K562 (cell line): ENCODE measurements around the gene MT1A. TPM values are rescaled to one million over a fixed set of nuclear protein-coding genes. Genes with fewer than 3 reads are reported as not detected.

Experiments used
- ATAC-seq: fragments of 200-7000 bp; cut with Tn5 transposase; 3 replicates; pipeline ENCODE4 v1.9.1; 2020; ENCODE audit warnings: moderate library complexity
- BruUV-seq: library from RNA; stranded (reverse); fragments of 400-500 nt; replicated peaks from 2 replicates; lab custom pipeline; 2021; lab: Mats Ljungman, UMichigan
- CTCF ChIA-PET: fragments of 300-600 bp; formaldehyde crosslinking; extraction: SDS; loops from one replicate; lab custom pipeline; 2021; ENCODE audit warnings: low intra/inter-chr PET ratio; lab: Yijun Ruan, JAX
- POLR2A ChIA-PET: fragments of 300-600, 350-650 bp; sonication (Branson Sonifier 250); formaldehyde crosslinking; extraction: SDS; loops from one replicate; lab custom pipeline; 2021; ENCODE audit warnings: antibody characterized with exemption, inconsistent platforms; lab: Yijun Ruan, JAX
- DNase-seq, 4 experiments: peaks; one replicate each; pipeline versions ENCODE4 v3.0.0 to v3.0.0-alpha.2; 2011 to 2018; ENCODE audit warnings: low spot score in 3 of 4, mixed read lengths in 3 of 4; ENCODE audit errors: extremely low read depth in 1 of 4
- FAIRE-seq: peaks from 2 replicates; lab custom pipeline; 2011; peaks lifted over from hg19 to GRCh38; lab: Jason Lieb, UNC
- H2AFZ ChIP-seq: 2 replicates; pipeline ENCODE4 v1.6.0; 2011; ENCODE audit warnings: low read depth, low read length, control low read depth, inconsistent platforms
- H3K27ac ChIP-seq: fragments of 200-600 bp; 3 replicates; pipeline ENCODE4 v1.8.0; 2011; ENCODE audit warnings: low read depth, mild to moderate bottlenecking, control low read depth, inconsistent platforms, low read length, moderate library complexity, mixed read lengths; ENCODE audit errors: extremely low read depth
- H3K27me3 ChIP-seq, 2 experiments: fragments of 300-600 bp in 1 of 2; 2 replicates in 1 of 2; 3 replicates in 1 of 2; pipeline versions ENCODE4 v1.6.0 to v1.8.0; 2011; ENCODE audit warnings: inconsistent platforms in 2 of 2, low read length in 2 of 2, mild to moderate bottlenecking in 1 of 2, mixed read lengths in 1 of 2, moderate library complexity in 1 of 2; ENCODE audit not compliant: control insufficient read depth in 2 of 2, insufficient read depth in 2 of 2
- H3K36me3 ChIP-seq: fragments of 300-600 bp; 3 replicates; pipeline ENCODE4 v1.8.0; 2011; ENCODE audit warnings: mild to moderate bottlenecking, low read length, inconsistent platforms; ENCODE audit not compliant: control insufficient read depth, insufficient read depth
- H3K4me1 ChIP-seq, 2 experiments: fragments of 200-600 bp in 1 of 2; replicated peaks in 1 of 2; 2 replicates in 1 of 2; 3 replicates in 1 of 2; pipeline versions ENCODE4 v1.5.1 to v1.8.0; 2011; ENCODE audit warnings: inconsistent platforms in 2 of 2, low read length in 2 of 2, mild to moderate bottlenecking in 1 of 2, mixed read lengths in 1 of 2, moderate library complexity in 1 of 2; ENCODE audit not compliant: control insufficient read depth in 2 of 2, insufficient read depth in 2 of 2
- H3K4me2 ChIP-seq: 2 replicates; pipeline ENCODE4 v1.6.1; 2011; ENCODE audit warnings: low read length, control low read depth, inconsistent platforms, mixed read lengths; ENCODE audit not compliant: insufficient read depth
- H3K4me3 ChIP-seq: fragments of 200-600 bp; sonication (generic), shearing (Covaris generic); 2 replicates; pipeline ENCODE4 v1.5.1; 2016; ENCODE audit warnings: control low read depth, inconsistent platforms
- H3K79me2 ChIP-seq: fragments of 200-600 bp; 3 replicates; pipeline ENCODE4 v1.8.0; 2011; ENCODE audit warnings: low read length, inconsistent platforms; ENCODE audit not compliant: control insufficient read depth, insufficient read depth
- H3K9ac ChIP-seq, 2 experiments: 2 replicates each; pipeline versions ENCODE4 v1.6.0 to v1.6.1; 2011; ENCODE audit warnings: low read depth in 2 of 2, low read length in 2 of 2, control low read depth in 1 of 2, inconsistent platforms in 1 of 2, mild to moderate bottlenecking in 1 of 2, mixed read lengths in 1 of 2; ENCODE audit not compliant: insufficient read depth in 1 of 2
- H3K9me1 ChIP-seq: one replicate; pipeline ENCODE4 v1.6.0; 2011; ENCODE audit warnings: inconsistent platforms, mild to moderate bottlenecking, low read length, moderate library complexity; ENCODE audit not compliant: control insufficient read depth, insufficient read depth
- H3K9me3 ChIP-seq: replicated peaks from 2 replicates; pipeline ENCODE4 v1.5.1; 2011; ENCODE audit warnings: low read depth, low read length, inconsistent platforms; ENCODE audit not compliant: control insufficient read depth, insufficient read depth
- H4K20me1 ChIP-seq: replicated peaks from 2 replicates; pipeline ENCODE4 v1.6.1; 2011; ENCODE audit warnings: low read length, inconsistent platforms, mixed read lengths; ENCODE audit not compliant: control insufficient read depth, insufficient read depth
- FOXJ2 ChIP-seq: fragments of 200-800 bp; sonication (Bioruptor generic); IDR thresholded peaks from 2 replicates; pipeline ENCODE4 v1.6.1; 2016; ENCODE audit warnings: missing genetic modification characterization, missing compliant biosample characterization
- GABPB1 ChIP-seq: sonication (generic); formaldehyde crosslinking; IDR thresholded peaks from 2 replicates; pipeline ENCODE4 v1.8.0; 2022; ENCODE audit warnings: mild to moderate bottlenecking, missing genetic modification reagents
- NR1H2 ChIP-seq: sonication (generic); formaldehyde crosslinking; IDR thresholded peaks from 2 replicates; pipeline ENCODE4 v1.4.0; 2020; ENCODE audit warnings: mild to moderate bottlenecking, missing genetic modification reagents
- RAD21 ChIP-seq, 2 experiments: fragments of 250-450 bp in 1 of 2; fragments of 450-650 bp in 1 of 2; sonication (Bioruptor Pico) in 1 of 2; formaldehyde crosslinking in 1 of 2; IDR thresholded peaks in 1 of 2; conservative IDR thresholded peaks in 1 of 2; 2 replicates each; pipeline versions ENCODE4 v1.4.0 to v1.8.0; 2020 to 2022; ENCODE audit warnings: mild to moderate bottlenecking in 2 of 2, moderate library complexity in 1 of 2
- RHOXF2B ChIP-seq: fragments of 250-450 bp; sonication (Bioruptor Pico); conservative IDR thresholded peaks from 2 replicates; pipeline ENCODE4 v1.5.1; 2021
- SNIP1 ChIP-seq: fragments of 450-650 bp; IDR thresholded peaks from 2 replicates; pipeline ENCODE4 v1.7.1; 2017; ENCODE audit warnings: low read depth, mild to moderate bottlenecking
- SNRNP70 ChIP-seq: fragments of 200-400 bp; formaldehyde crosslinking; optimal IDR thresholded peaks from 2 replicates; pipeline ENCODE3; 2017; ENCODE audit warnings: low read depth, low read length
- SRSF9 ChIP-seq: fragments of 200-400 bp; formaldehyde crosslinking; IDR thresholded peaks from 2 replicates; pipeline ENCODE4 v1.6.1; 2017; ENCODE audit warnings: low read depth, low read length, borderline replicate concordance
- TCF3 ChIP-seq: sonication (generic); formaldehyde crosslinking; IDR thresholded peaks from 2 replicates; pipeline ENCODE4 v1.4.0; 2020; ENCODE audit warnings: mild to moderate bottlenecking, missing genetic modification reagents
- ZKSCAN8 ChIP-seq: fragments of 200-800 bp; sonication (Bioruptor generic); IDR thresholded peaks from 2 replicates; pipeline ENCODE4 v1.6.1; 2016; ENCODE audit warnings: missing genetic modification characterization, missing compliant biosample characterization
- ZNF707 ChIP-seq: fragments of 250-450 bp; sonication (Bioruptor Pico); conservative IDR thresholded peaks from 2 replicates; pipeline ENCODE4 v1.8.0; 2022; ENCODE audit warnings: inconsistent platforms, mild to moderate bottlenecking, moderate library complexity
- ZNF77 ChIP-seq: fragments of 250-450 bp; sonication (Bioruptor Pico); IDR thresholded peaks from 2 replicates; pipeline ENCODE4 v1.5.0; 2020
- WGBS: fragments of 100-300 bp; shearing (Covaris generic); methylation state at CpG from one replicate; pipeline ENCODE4 v1.1.6; 2016; ENCODE audit warnings: low coverage, mixed read lengths; ENCODE audit not compliant: insufficient coverage; ENCODE audit errors: missing lambda C conversion rate; 5-methylcytosine and 5-hydroxymethylcytosine counted together
- in situ Hi-C: fragments of 300-500 bp; cut with MboI; formaldehyde crosslinking; loops from 4 replicates; pipeline ENCODE4 v1.15.0; 2018; ENCODE audit warnings: inconsistent platforms, mixed read lengths
- intact Hi-C: fragments of 100-400 bp; cut with micrococcal nuclease; formaldehyde crosslinking; loops from 2 replicates; pipeline ENCODE4 v1.14.2; 2022
- polyA plus RNA-seq, 8 experiments: library from polyadenylated mRNA; depleted of rRNA in 4 of 8; stranded (reverse) in 5 of 8; unstranded in 3 of 8; fragments of >200 nt; fragmentation: Nextera tagmentation in 2 of 8; fragmentation: Illumina TruSeq in 1 of 8; extraction: Ambion mirVana in 2 of 8; extraction: Trizol in 1 of 8; gene quantifications; 2 replicates each; pipeline versions ENCODE4 v1.2.1 to v1.2.3, GENCODE V29; 2011 to 2014; ENCODE audit warnings: inconsistent platforms in 1 of 8, missing spikeins in 1 of 8
- total RNA-seq, 7 experiments: library from RNA; depleted of rRNA in 6 of 7; stranded (reverse); fragments of >200 nt in 6 of 7; fragmentation: Illumina TruSeq in 2 of 7; extraction: Trizol in 2 of 7; gene quantifications; 2 replicates each; pipeline versions ENCODE4 v1.2.1 to v1.2.3, GENCODE V29; 2011 to 2021; ENCODE audit warnings: low replicate concordance in 1 of 7
- TF ChIP-seq, protein P1 (sequence below): fragments of 450-650 bp; formaldehyde crosslinking; IDR thresholded peaks from 2 replicates; pipeline ENCODE4 v1.4.0; 2020; ENCODE audit warnings: mild to moderate bottlenecking, moderate library complexity
- TF ChIP-seq, protein P2 (sequence below): IDR thresholded peaks from 2 replicates; pipeline ENCODE4 v1.6.1; 2014; ENCODE audit warnings: antibody characterized with exemption
- TF ChIP-seq, protein P3 (sequence below): sonication (generic); formaldehyde crosslinking; IDR thresholded peaks from 2 replicates; pipeline ENCODE4 v1.8.0; 2022; ENCODE audit warnings: mild to moderate bottlenecking, missing genetic modification reagents, borderline replicate concordance
- TF ChIP-seq, protein P4 (sequence below): fragments of 450-650 bp; IDR thresholded peaks from one replicate; pipeline ENCODE4 v1.6.1; 2018; ENCODE audit warnings: mild to moderate bottlenecking, moderate library complexity; ENCODE audit not compliant: partially characterized antibody

The MT1A gene
- total and polyA plus RNA-seq, 9 of the 15 experiments (the other 6 are each of a cell fraction or from before 2014, with no cell fraction given) = 0.23 TPM; not detected in 8

DNA sequence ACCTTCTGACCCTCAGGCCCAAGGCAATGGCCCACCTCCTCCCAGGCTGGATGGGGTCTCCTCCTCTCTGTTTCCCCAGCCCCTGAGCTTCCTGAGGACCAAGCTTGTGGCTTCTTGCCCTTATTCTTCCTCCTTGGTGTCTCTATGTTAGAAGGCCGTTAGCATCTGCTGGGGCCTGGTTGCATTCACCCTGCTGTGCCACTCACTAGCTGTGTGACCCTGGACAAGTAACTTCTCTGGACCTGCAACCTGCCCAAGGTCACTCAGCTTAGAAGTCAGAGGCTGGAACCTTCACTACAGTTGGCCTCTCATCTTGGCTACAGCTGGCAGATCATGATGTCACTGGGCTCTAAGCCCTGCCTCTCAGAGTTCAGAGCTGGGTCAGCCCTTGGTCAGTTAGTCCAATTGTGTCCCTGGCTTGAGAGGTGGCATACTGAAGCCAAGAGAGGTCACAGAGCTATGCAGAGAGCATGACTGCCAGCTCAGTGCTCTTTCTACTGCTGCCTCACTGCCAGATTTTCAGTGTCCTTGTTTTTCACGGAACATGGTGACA lies 27.1 kb upstream of the MT1A start:
- no peaks in the 10 kb centered on the region for H3K79me2 ChIP-seq
- CTCF ChIA-PET = no interaction called here
- 26% methylated on average over 1 of the region's 2 CpGs for WGBS
- DNase-seq (no peak), FAIRE-seq (no peak), ATAC-seq (no peak)
- POLR2A ChIA-PET = interaction anchor here (0.8 kb wide), 1 partner anchor 78 kb away, joined by 3 read pairs; no protein-coding TSS in a partner anchor
- BruUV-seq = no TSS peak
- no peak overlapping the region for H3K4me3 ChIP-seq
- peaks cover 26 to 27% of the 10 kb centered on the region in 2 experiments for H3K4me1 ChIP-seq
- no peak overlapping the region for H3K27ac ChIP-seq
- H2AFZ ChIP-seq = no peak overlapping the region; the same call in 1 of the 2 replicates
- H3K9me1 ChIP-seq = no peaks in the 10 kb centered on the region
- H3K9me3 ChIP-seq = no peaks in the 10 kb centered on the region
- H3K9ac ChIP-seq = no peak overlapping the region; a peak in 1 of 4 replicates
- intact Hi-C loops = no loop called here
- no peak for TF ChIP-seq SNIP1
- TF ChIP-seq RAD21 (CRISPR knock-in tag; conservative IDR thresholded peaks at IDR 0.05 in 1 of 2, IDR thresholded peaks at IDR 0.05 in 1 of 2) = no peak
- no peak for TF ChIP-seq ZNF77 (CRISPR knock-in tag)
- no peak for TF ChIP-seq NR1H2 (CRISPR knock-in tag)
- TF ChIP-seq ZKSCAN8 (CRISPR knock-in tag) = no peak
- TF ChIP-seq FOXJ2 (tag) = no peak
- no peak for TF ChIP-seq SRSF9
- TF ChIP-seq, protein P1, sequence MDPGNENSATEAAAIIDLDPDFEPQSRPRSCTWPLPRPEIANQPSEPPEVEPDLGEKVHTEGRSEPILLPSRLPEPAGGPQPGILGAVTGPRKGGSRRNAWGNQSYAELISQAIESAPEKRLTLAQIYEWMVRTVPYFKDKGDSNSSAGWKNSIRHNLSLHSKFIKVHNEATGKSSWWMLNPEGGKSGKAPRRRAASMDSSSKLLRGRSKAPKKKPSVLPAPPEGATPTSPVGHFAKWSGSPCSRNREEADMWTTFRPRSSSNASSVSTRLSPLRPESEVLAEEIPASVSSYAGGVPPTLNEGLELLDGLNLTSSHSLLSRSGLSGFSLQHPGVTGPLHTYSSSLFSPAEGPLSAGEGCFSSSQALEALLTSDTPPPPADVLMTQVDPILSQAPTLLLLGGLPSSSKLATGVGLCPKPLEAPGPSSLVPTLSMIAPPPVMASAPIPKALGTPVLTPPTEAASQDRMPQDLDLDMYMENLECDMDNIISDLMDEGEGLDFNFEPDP = no peak
- TF ChIP-seq, protein P2, sequence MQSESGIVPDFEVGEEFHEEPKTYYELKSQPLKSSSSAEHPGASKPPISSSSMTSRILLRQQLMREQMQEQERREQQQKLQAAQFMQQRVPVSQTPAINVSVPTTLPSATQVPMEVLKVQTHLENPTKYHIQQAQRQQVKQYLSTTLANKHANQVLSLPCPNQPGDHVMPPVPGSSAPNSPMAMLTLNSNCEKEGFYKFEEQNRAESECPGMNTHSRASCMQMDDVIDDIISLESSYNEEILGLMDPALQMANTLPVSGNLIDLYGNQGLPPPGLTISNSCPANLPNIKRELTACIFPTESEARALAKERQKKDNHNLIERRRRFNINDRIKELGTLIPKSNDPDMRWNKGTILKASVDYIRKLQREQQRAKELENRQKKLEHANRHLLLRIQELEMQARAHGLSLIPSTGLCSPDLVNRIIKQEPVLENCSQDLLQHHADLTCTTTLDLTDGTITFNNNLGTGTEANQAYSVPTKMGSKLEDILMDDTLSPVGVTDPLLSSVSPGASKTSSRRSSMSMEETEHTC = no peak
- TF ChIP-seq RHOXF2B (CRISPR knock-in tag) = no peak
- TF ChIP-seq GABPB1 (CRISPR knock-in tag) = no peak
- no peak for TF ChIP-seq SNRNP70
- TF ChIP-seq, protein P3, sequence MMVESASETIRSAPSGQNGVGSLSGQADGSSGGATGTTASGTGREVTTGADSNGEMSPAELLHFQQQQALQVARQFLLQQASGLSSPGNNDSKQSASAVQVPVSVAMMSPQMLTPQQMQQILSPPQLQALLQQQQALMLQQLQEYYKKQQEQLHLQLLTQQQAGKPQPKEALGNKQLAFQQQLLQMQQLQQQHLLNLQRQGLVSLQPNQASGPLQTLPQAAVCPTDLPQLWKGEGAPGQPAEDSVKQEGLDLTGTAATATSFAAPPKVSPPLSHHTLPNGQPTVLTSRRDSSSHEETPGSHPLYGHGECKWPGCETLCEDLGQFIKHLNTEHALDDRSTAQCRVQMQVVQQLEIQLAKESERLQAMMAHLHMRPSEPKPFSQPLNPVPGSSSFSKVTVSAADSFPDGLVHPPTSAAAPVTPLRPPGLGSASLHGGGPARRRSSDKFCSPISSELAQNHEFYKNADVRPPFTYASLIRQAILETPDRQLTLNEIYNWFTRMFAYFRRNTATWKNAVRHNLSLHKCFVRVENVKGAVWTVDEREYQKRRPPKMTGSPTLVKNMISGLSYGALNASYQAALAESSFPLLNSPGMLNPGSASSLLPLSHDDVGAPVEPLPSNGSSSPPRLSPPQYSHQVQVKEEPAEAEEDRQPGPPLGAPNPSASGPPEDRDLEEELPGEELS (CRISPR knock-in tag) = no peak
- TF ChIP-seq, protein P4, sequence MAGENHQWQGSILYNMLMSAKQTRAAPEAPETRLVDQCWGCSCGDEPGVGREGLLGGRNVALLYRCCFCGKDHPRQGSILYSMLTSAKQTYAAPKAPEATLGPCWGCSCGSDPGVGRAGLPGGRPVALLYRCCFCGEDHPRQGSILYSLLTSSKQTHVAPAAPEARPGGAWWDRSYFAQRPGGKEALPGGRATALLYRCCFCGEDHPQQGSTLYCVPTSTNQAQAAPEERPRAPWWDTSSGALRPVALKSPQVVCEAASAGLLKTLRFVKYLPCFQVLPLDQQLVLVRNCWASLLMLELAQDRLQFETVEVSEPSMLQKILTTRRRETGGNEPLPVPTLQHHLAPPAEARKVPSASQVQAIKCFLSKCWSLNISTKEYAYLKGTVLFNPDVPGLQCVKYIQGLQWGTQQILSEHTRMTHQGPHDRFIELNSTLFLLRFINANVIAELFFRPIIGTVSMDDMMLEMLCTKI = no peak
- TF ChIP-seq TCF3 = no peak
- TF ChIP-seq ZNF707 (CRISPR knock-in tag) = no peak
- H3K4me2 ChIP-seq = no peak overlapping the region
- in situ Hi-C loops = no loop called here
- no peaks in the 10 kb centered on the region for H4K20me1 ChIP-seq
- peaks cover 0 to 9% of the 10 kb centered on the region in 2 experiments; a peak in 3 of 5 replicates for H3K27me3 ChIP-seq
- H3K36me3 ChIP-seq = no peaks in the 10 kb centered on the region
